Measurements from ENCODE around the gene FAXC.

- no peak for TF ChIP-seq CTCF (IDR thresholded peaks at IDR 0.05; ENCODE audit: low read depth, low read length)
- no peak for TF ChIP-seq EZH2phosphoT487 (IDR thresholded peaks at IDR 0.05; ENCODE audit: low read depth)
Measured at GRCh38 chr6:99318566-99318965, 30.9 kb downstream of the FAXC start.

Measured in OCI-LY3 (cell line).